DOHH2 (cell line): ENCODE measurements around the gene TNK2.

Experiments
- H3F3A ChIP-seq: fragments of 200-600 bp; sonication (generic), shearing (Covaris generic); 2 replicates; pipeline ENCODE4 v1.6.0; 2016; ENCODE audit warnings: antibody characterized with exemption, mild to moderate bottlenecking; ENCODE audit not compliant: control insufficient read depth, insufficient read depth
- H3K27ac ChIP-seq: fragments of 200-600 bp; sonication (generic); 2 replicates; pipeline ENCODE4 v1.5.1; 2014; ENCODE audit warnings: low read depth, mild to moderate bottlenecking, low read length, moderate library complexity
- H3K27me3 ChIP-seq: fragments of 200-600 bp; sonication (generic); 2 replicates; pipeline ENCODE4 v1.6.1; 2014; ENCODE audit warnings: mild to moderate bottlenecking, low read length, mixed read lengths; ENCODE audit not compliant: control insufficient read depth
- H3K36me3 ChIP-seq: fragments of 200-600 bp; sonication (generic); 2 replicates; pipeline ENCODE4 v1.6.1; 2014; ENCODE audit warnings: mild to moderate bottlenecking, low read length, moderate library complexity, mixed read lengths; ENCODE audit not compliant: control insufficient read depth
- H3K4me1 ChIP-seq: fragments of 200-600 bp; sonication (generic); 2 replicates; pipeline ENCODE4 v1.6.1; 2014; ENCODE audit warnings: mild to moderate bottlenecking, low read length, mixed read lengths; ENCODE audit not compliant: control insufficient read depth
- H3K4me2 ChIP-seq: fragments of 200-600 bp; sonication (generic); 2 replicates; pipeline ENCODE4 v1.6.0; 2014; ENCODE audit warnings: mild to moderate bottlenecking, low read length, moderate library complexity
- H3K4me3 ChIP-seq: fragments of 200-600 bp; sonication (generic); 2 replicates; pipeline ENCODE4 v1.5.1; 2014; ENCODE audit warnings: mild to moderate bottlenecking, low read length, mixed read lengths
- H3K79me2 ChIP-seq: fragments of 200-600 bp; sonication (generic); 2 replicates; pipeline ENCODE4 v1.6.1; 2014; ENCODE audit warnings: mild to moderate bottlenecking, low read length, mixed read lengths; ENCODE audit not compliant: control insufficient read depth
- H3K9me2 ChIP-seq: fragments of 200-600 bp; sonication (generic); replicated peaks from 2 replicates; pipeline ENCODE4 v1.6.1; 2014; ENCODE audit warnings: mild to moderate bottlenecking, low read length, mixed read lengths; ENCODE audit not compliant: control insufficient read depth
- H3K9me3 ChIP-seq: fragments of 200-600 bp; sonication (generic); 2 replicates; pipeline ENCODE4 v1.6.1; 2014; ENCODE audit warnings: antibody characterized with exemption, low read length, mixed read lengths; ENCODE audit not compliant: control insufficient read depth, insufficient read depth
- H4K20me1 ChIP-seq: fragments of 200-600 bp; sonication (generic); 2 replicates; pipeline ENCODE4 v1.6.0; 2014; ENCODE audit warnings: low read depth, mild to moderate bottlenecking, antibody characterized with exemption, low read length, moderate library complexity; ENCODE audit not compliant: control insufficient read depth, insufficient read depth
- CTCF ChIP-seq: fragments of 200-600 bp; sonication (generic); IDR thresholded peaks from one replicate; pipeline ENCODE4 v1.5.1; 2014; ENCODE audit warnings: antibody characterized with exemption, mild to moderate bottlenecking, low read depth, low read length; ENCODE audit not compliant: poor library complexity, severe bottlenecking
- EZH2phosphoT487 ChIP-seq: fragments of 200-600 bp; sonication (generic); IDR thresholded peaks from 2 replicates; pipeline ENCODE4 v1.6.1; 2017; ENCODE audit warnings: borderline replicate concordance, mild to moderate bottlenecking, antibody characterized with exemption, low read length, moderate library complexity, mixed read lengths

The TNK2 gene

GRCh38 chr3:195823999-195824398, 84.4 kb downstream of the TNK2 start:
- Histone ChIP-seq H3K9me3 (no peaks in the 10 kb centered on the region), H3K36me3 (no peaks in the 10 kb centered on the region), H3K9me2 (no peaks in the 10 kb centered on the region), H3K27ac (no peak overlapping the region), H3K79me2 (no peaks in the 10 kb centered on the region), H3K4me1 (no peaks in the 10 kb centered on the region), H4K20me1 (no peaks in the 10 kb centered on the region), H3K27me3 (no peaks in the 10 kb centered on the region), H3K4me2 (no peak overlapping the region), H3F3A (no peaks in the 10 kb centered on the region), H3K4me3 (no peak overlapping the region)
- TF ChIP-seq EZH2phosphoT487: no peak
- no peak for TF ChIP-seq CTCF

GRCh38 chr3:195823280-195823679, 85.1 kb downstream of the TNK2 start:
- Histone ChIP-seq H3K9me2 (no peaks in the 10 kb centered on the region), H3K36me3 (no peaks in the 10 kb centered on the region), H3K27ac (no peak overlapping the region), H3K27me3 (no peaks in the 10 kb centered on the region), H3K4me3 (no peak overlapping the region), H3F3A (no peaks in the 10 kb centered on the region), H4K20me1 (no peaks in the 10 kb centered on the region), H3K9me3 (no peaks in the 10 kb centered on the region), H3K4me1 (no peaks in the 10 kb centered on the region), H3K4me2 (no peak overlapping the region), H3K79me2 (no peaks in the 10 kb centered on the region)
- TF ChIP-seq CTCF: no peak

GRCh38 chr3:195822131-195822696, 86.1 kb downstream of the TNK2 start:
- Histone ChIP-seq H3K9me2 (no peaks in the 10 kb centered on the region), H3K27ac (no peak overlapping the region), H3K27me3 (no peaks in the 10 kb centered on the region), H4K20me1 (no peaks in the 10 kb centered on the region), H3K9me3 (no peaks in the 10 kb centered on the region), H3K36me3 (no peaks in the 10 kb centered on the region), H3K4me3 (no peak overlapping the region), H3K4me2 (no peak overlapping the region), H3F3A (no peaks in the 10 kb centered on the region), H3K4me1 (no peaks in the 10 kb centered on the region), H3K79me2 (no peaks in the 10 kb centered on the region)
- TF ChIP-seq EZH2phosphoT487 (no peak), CTCF (no peak)
